Ishikawa (cell line): ENCODE data around the gene PARD3.

ENCODE experiments used
- CREB1 ChIP-seq: IDR thresholded peaks from 2 replicates; pipeline ENCODE4 v1.6.1; 2012; ENCODE audit warnings: low read depth
- EP300 ChIP-seq: IDR thresholded peaks from 2 replicates; pipeline ENCODE4 v1.6.1; 2012; ENCODE audit warnings: borderline replicate concordance
- FOXM1 ChIP-seq: IDR thresholded peaks from 2 replicates; pipeline ENCODE4 v1.6.1; 2012; ENCODE audit warnings: low read depth, borderline replicate concordance
- RAD21 ChIP-seq: IDR thresholded peaks from 2 replicates; pipeline ENCODE4 v1.6.1; 2012; ENCODE audit warnings: low read depth
- TAF1 ChIP-seq: IDR thresholded peaks from 2 replicates; pipeline ENCODE4 v1.6.1; 2012; ENCODE audit warnings: low read depth, mild to moderate bottlenecking
- TEAD4 ChIP-seq: IDR thresholded peaks from 2 replicates; pipeline ENCODE4 v1.6.1; 2012
- YY1 ChIP-seq: IDR thresholded peaks from 2 replicates; pipeline ENCODE4 v1.6.1; 2012; ENCODE audit warnings: low read depth
- TF ChIP-seq, protein P1 (sequence below): IDR thresholded peaks from 2 replicates; pipeline ENCODE4 v1.6.1; 2012
- TF ChIP-seq, protein P2 (sequence below): IDR thresholded peaks from 2 replicates; pipeline ENCODE4 v1.6.1; 2012; ENCODE audit warnings: low read depth, mild to moderate bottlenecking
- TF ChIP-seq, protein P3 (sequence below): IDR thresholded peaks from 2 replicates; pipeline ENCODE4 v1.6.1; 2012

DNA sequence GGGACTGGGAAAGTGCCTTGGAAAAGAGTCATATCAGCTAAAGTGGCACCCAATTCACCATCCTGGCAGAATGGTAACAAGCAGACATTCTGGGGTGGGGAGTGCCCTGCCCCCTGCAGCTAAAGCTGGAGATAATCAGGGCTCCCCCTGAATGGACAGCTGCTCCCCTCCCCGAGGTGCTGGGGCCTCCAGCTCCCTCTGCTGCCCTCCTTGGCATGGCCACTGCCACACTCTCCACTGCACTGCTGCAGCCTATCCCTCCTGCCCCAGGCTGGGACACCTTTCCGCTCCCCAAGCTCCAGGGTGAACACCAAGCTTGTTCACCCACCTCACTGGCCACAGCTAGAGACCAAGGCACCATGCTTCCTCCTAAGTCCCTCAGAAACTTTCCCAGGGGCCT is 9.8 kb upstream of the PARD3 start:
- no peak for TF ChIP-seq YY1
- TF ChIP-seq, protein P1, sequence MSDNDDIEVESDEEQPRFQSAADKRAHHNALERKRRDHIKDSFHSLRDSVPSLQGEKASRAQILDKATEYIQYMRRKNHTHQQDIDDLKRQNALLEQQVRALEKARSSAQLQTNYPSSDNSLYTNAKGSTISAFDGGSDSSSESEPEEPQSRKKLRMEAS = no peak
- no peak for TF ChIP-seq CREB1
- no peak for TF ChIP-seq TEAD4
- TF ChIP-seq, protein P2, sequence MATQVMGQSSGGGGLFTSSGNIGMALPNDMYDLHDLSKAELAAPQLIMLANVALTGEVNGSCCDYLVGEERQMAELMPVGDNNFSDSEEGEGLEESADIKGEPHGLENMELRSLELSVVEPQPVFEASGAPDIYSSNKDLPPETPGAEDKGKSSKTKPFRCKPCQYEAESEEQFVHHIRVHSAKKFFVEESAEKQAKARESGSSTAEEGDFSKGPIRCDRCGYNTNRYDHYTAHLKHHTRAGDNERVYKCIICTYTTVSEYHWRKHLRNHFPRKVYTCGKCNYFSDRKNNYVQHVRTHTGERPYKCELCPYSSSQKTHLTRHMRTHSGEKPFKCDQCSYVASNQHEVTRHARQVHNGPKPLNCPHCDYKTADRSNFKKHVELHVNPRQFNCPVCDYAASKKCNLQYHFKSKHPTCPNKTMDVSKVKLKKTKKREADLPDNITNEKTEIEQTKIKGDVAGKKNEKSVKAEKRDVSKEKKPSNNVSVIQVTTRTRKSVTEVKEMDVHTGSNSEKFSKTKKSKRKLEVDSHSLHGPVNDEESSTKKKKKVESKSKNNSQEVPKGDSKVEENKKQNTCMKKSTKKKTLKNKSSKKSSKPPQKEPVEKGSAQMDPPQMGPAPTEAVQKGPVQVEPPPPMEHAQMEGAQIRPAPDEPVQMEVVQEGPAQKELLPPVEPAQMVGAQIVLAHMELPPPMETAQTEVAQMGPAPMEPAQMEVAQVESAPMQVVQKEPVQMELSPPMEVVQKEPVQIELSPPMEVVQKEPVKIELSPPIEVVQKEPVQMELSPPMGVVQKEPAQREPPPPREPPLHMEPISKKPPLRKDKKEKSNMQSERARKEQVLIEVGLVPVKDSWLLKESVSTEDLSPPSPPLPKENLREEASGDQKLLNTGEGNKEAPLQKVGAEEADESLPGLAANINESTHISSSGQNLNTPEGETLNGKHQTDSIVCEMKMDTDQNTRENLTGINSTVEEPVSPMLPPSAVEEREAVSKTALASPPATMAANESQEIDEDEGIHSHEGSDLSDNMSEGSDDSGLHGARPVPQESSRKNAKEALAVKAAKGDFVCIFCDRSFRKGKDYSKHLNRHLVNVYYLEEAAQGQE = no peak
- TF ChIP-seq EP300 = no peak
- peak; percentile 43 for TF ChIP-seq RAD21
- no peak for TF ChIP-seq TAF1
- TF ChIP-seq, protein P3, sequence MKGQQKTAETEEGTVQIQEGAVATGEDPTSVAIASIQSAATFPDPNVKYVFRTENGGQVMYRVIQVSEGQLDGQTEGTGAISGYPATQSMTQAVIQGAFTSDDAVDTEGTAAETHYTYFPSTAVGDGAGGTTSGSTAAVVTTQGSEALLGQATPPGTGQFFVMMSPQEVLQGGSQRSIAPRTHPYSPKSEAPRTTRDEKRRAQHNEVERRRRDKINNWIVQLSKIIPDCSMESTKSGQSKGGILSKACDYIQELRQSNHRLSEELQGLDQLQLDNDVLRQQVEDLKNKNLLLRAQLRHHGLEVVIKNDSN = no peak
- no peak for TF ChIP-seq FOXM1
